ENCODE results near the gene GAL3ST1. TPM values are rescaled to one million over a fixed set of nuclear protein-coding genes. Genes with fewer than 3 reads are reported as not detected.
A peak's percentile ranks its signal among the peaks of the same experiment; 100 is the strongest.

The GAL3ST1 gene
- total RNA-seq, 1 experiment from 2014 or later, result 2.1 TPM

DNA sequence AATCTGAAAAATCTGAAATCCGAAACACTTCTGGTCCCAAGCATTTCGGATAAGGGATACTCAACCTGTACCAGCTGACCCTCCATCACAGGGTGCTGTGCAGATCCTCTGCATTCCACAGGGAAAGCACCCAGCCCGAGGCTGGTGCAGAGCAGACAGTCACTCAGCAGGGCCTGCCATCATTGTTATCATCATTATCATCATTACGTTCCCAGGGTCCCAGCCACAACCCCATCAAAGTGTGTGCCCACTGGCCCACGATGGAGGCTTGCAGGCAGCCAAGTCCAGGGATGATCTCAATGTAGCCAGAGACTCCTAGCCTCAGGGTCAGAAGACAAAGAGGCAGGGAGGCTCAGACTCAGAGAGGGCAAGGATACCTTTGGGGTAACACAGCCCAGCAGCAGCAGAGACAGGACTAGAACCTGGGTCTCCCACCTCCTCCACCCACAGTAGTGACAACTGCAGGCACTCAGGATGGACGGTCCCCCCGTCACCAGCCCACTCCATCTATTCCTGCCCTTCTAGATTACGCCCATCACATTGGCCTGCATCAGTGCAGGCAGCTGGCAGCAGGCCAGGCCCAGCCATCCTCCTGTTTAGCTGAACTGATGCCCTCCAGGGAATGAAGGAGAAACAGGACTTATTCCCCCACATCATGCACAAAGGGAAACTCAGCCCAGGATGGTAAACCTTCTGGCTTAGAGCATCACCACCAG lies 10.3 kb downstream of the GAL3ST1 start:
- TF ChIP-seq EZH2phosphoT487 (IDR thresholded peaks at IDR 0.05; ENCODE audit: borderline replicate concordance) (no peak), EGR1 (IDR thresholded peaks at IDR 0.05; ENCODE audit: low read depth) (no peak)
- peaks cover 9 to 37% of the 10 kb centered on the region in 2 experiments; a peak in 3 of 4 replicates for H3K4me1 ChIP-seq (ENCODE audit: control insufficient read depth in 1 of 2, insufficient read depth in 2 of 2, low read length in 2 of 2)
- no peak overlapping the region for H3K4me3 ChIP-seq (replicated peaks in 1 of 2; ENCODE audit: low read depth in 1 of 2, low read length in 2 of 2)
- H3K9me2 ChIP-seq (ENCODE audit: insufficient read depth), result no peaks in the 10 kb centered on the region
- POLR2A ChIA-PET, result no interaction called here
- H3K27me3 ChIP-seq (ENCODE audit: insufficient read depth, low read length), result no peaks in the 10 kb centered on the region; the same call in 1 of the 2 replicates
- no peak overlapping the region for H3K9ac ChIP-seq (ENCODE audit: low read length)
- no peaks in the 10 kb centered on the region for H3K9me3 ChIP-seq (ENCODE audit: control insufficient read depth in 1 of 2, insufficient read depth in 1 of 2, low read depth in 1 of 2, low read length in 2 of 2)
- CTCF ChIA-PET, result no interaction called here
- DNase-seq (ENCODE audit: low read depth, low spot score) (no peak), ATAC-seq (no peak)
- H3K79me2 ChIP-seq (ENCODE audit: insufficient read depth, low read length), result no peaks in the 10 kb centered on the region
- no peaks in the 10 kb centered on the region for H3K36me3 ChIP-seq (ENCODE audit: control insufficient read depth in 1 of 2, insufficient read depth in 2 of 2, low read length in 2 of 2)
- H3K27ac ChIP-seq (ENCODE audit: low read depth, low read length), result no peak overlapping the region
- RAD21 ChIA-PET (ENCODE audit: low non-redundant PET in 1 of 2, low total read pairs in 2 of 2, uncharacterized antibody in 2 of 2, unreplicated experiment in 2 of 2), result no interaction called here
- H4K20me1 ChIP-seq (ENCODE audit: insufficient read depth), result no peaks in the 10 kb centered on the region
- intact Hi-C loops (cut with micrococcal nuclease), result no loop called here
- H2AFZ ChIP-seq (ENCODE audit: low read depth, low read length, poor library complexity, severe bottlenecking), result no peak overlapping the region
- H3K4me2 ChIP-seq (ENCODE audit: low read length), result no peak overlapping the region
- no TSS peak for BruUV-seq (replicated peaks)

DNA sequence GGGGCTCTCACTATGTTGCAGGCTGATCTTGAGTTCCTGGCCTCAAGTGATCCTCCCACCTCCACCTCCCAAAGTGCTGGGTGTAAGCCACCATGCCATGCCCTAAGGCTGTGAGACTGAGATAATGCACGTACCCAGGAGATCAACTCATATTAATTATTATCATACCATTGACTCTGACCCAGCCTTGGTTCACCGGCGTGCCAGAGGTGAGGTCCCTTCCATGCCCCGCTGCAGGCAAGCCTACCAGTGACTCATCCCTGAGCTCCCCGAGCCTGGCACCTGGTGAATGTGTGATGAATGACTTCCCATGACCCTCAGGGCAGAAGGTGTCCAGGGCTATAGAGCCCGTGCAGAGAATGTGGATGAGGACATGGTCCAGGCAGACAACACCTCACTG lies 12.1 kb downstream of the GAL3ST1 start:
- intact Hi-C loops (cut with micrococcal nuclease), result no loop called here
- no peaks in the 10 kb centered on the region for H3K36me3 ChIP-seq (ENCODE audit: control insufficient read depth in 1 of 2, insufficient read depth in 2 of 2, low read length in 2 of 2)
- H2AFZ ChIP-seq (ENCODE audit: low read depth, low read length, poor library complexity, severe bottlenecking), result peak overlapping the region; percentile 51
- ATAC-seq (peak; percentile 55), DNase-seq (ENCODE audit: low read depth, low spot score) (peak; percentile 8)
- peaks cover 9 to 37% of the 10 kb centered on the region in 2 experiments; a peak in 3 of 4 replicates for H3K4me1 ChIP-seq (ENCODE audit: control insufficient read depth in 1 of 2, insufficient read depth in 2 of 2, low read length in 2 of 2)
- no peaks in the 10 kb centered on the region for H3K9me3 ChIP-seq (ENCODE audit: control insufficient read depth in 1 of 2, insufficient read depth in 1 of 2, low read depth in 1 of 2, low read length in 2 of 2)
- H3K79me2 ChIP-seq (ENCODE audit: insufficient read depth, low read length), result no peaks in the 10 kb centered on the region
- H3K27me3 ChIP-seq (ENCODE audit: insufficient read depth, low read length), result no peaks in the 10 kb centered on the region; the same call in 1 of the 2 replicates
- CTCF ChIA-PET, result interaction anchor here (1.0 kb wide), 1 partner anchor 193 kb away, joined by 3 read pairs; no protein-coding TSS in a partner anchor
- peak overlapping the region; percentile 50 for H3K4me2 ChIP-seq (ENCODE audit: low read length)
- H4K20me1 ChIP-seq (ENCODE audit: insufficient read depth), result no peaks in the 10 kb centered on the region
- RAD21 ChIA-PET (ENCODE audit: low non-redundant PET in 1 of 2, low total read pairs in 2 of 2, uncharacterized antibody in 2 of 2, unreplicated experiment in 2 of 2), result no interaction called here
- no TSS peak for BruUV-seq (replicated peaks)
- no peak overlapping the region for H3K27ac ChIP-seq (ENCODE audit: low read depth, low read length)
- POLR2A ChIA-PET, result no interaction called here
- TF ChIP-seq POLR2AphosphoS5 (IDR thresholded peaks at IDR 0.05; ENCODE audit: low read depth, low read length) (no peak), POLR2A (IDR thresholded peaks at IDR 0.05; ENCODE audit: borderline replicate concordance, extremely low read depth, insufficient read depth, insufficient read length) (no peak), CTCF (IDR thresholded peaks at IDR 0.05 in 2 of 3, conservative IDR thresholded peaks at IDR 0.05 in 1 of 3; ENCODE audit: borderline replicate concordance in 1 of 3, insufficient read depth in 1 of 3, low read depth in 2 of 3, low read length in 2 of 3) (no peak), FOSL1 (IDR thresholded peaks at IDR 0.05; ENCODE audit: low read depth) (peak; percentile 55; the same call in 1 of the 2 replicates), SP1 (IDR thresholded peaks at IDR 0.05; ENCODE audit: low read depth) (peak; percentile 38; the same call in 1 of the 2 replicates), CBX3 (IDR thresholded peaks at IDR 0.05; ENCODE audit: low read depth) (no peak), EZH2 (IDR thresholded peaks at IDR 0.05) (no peak)
- TF ChIP-seq, protein P1, sequence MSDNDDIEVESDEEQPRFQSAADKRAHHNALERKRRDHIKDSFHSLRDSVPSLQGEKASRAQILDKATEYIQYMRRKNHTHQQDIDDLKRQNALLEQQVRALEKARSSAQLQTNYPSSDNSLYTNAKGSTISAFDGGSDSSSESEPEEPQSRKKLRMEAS (IDR thresholded peaks at IDR 0.05), result peak; percentile 40; the same call in 1 of the 2 replicates
- TF ChIP-seq, protein P2, sequence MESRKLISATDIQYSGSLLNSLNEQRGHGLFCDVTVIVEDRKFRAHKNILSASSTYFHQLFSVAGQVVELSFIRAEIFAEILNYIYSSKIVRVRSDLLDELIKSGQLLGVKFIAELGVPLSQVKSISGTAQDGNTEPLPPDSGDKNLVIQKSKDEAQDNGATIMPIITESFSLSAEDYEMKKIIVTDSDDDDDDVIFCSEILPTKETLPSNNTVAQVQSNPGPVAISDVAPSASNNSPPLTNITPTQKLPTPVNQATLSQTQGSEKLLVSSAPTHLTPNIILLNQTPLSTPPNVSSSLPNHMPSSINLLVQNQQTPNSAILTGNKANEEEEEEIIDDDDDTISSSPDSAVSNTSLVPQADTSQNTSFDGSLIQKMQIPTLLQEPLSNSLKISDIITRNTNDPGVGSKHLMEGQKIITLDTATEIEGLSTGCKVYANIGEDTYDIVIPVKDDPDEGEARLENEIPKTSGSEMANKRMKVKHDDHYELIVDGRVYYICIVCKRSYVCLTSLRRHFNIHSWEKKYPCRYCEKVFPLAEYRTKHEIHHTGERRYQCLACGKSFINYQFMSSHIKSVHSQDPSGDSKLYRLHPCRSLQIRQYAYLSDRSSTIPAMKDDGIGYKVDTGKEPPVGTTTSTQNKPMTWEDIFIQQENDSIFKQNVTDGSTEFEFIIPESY (IDR thresholded peaks at IDR 0.05; ENCODE audit: extremely low read depth, insufficient replicate concordance, low read length), result no peak
- no peak overlapping the region for H3K9ac ChIP-seq (ENCODE audit: low read length)
- H3K4me3 ChIP-seq (replicated peaks in 1 of 2; ENCODE audit: low read depth in 1 of 2, low read length in 2 of 2), result no peak overlapping the region
- H3K9me2 ChIP-seq (ENCODE audit: insufficient read depth), result no peaks in the 10 kb centered on the region
